ENCODE measurements around the gene GSTCD. TPM values are rescaled to one million over a fixed set of nuclear protein-coding genes. Genes with fewer than 3 reads are reported as not detected.
"Not testable (repeated sequence)": the region's sequence is repeated elsewhere in the genome, so short reads cannot be mapped to it uniquely, and the experiment has no call there.

Gene GSTCD
- total RNA-seq, 1 donor from 2014 or later, result 13.9 TPM

- Mint-ChIP-seq H3K9me3 (ENCODE audit: unreplicated experiment) (no peaks in the 10 kb centered on the region), H3K4me3 (ENCODE audit: unreplicated experiment) (no peak overlapping the region), H3K36me3 (ENCODE audit: unreplicated experiment) (peaks cover 19% of the 10 kb centered on the region), H3K4me1 (ENCODE audit: low read depth, unreplicated experiment) (no peaks in the 10 kb centered on the region), H3K27me3 (ENCODE audit: unreplicated experiment) (no peaks in the 10 kb centered on the region), H3K27ac (ENCODE audit: unreplicated experiment) (no peak overlapping the region)
- no peak for DNase-seq
- TF ChIP-seq, protein P1, sequence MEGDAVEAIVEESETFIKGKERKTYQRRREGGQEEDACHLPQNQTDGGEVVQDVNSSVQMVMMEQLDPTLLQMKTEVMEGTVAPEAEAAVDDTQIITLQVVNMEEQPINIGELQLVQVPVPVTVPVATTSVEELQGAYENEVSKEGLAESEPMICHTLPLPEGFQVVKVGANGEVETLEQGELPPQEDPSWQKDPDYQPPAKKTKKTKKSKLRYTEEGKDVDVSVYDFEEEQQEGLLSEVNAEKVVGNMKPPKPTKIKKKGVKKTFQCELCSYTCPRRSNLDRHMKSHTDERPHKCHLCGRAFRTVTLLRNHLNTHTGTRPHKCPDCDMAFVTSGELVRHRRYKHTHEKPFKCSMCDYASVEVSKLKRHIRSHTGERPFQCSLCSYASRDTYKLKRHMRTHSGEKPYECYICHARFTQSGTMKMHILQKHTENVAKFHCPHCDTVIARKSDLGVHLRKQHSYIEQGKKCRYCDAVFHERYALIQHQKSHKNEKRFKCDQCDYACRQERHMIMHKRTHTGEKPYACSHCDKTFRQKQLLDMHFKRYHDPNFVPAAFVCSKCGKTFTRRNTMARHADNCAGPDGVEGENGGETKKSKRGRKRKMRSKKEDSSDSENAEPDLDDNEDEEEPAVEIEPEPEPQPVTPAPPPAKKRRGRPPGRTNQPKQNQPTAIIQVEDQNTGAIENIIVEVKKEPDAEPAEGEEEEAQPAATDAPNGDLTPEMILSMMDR (IDR thresholded peaks at IDR 0.05; ENCODE audit: partially characterized antibody, unreplicated experiment), result no peak
These were observed 142.6 kb downstream of the GSTCD start for GRCh38 chr4:105851196-105851595.

DNA sequence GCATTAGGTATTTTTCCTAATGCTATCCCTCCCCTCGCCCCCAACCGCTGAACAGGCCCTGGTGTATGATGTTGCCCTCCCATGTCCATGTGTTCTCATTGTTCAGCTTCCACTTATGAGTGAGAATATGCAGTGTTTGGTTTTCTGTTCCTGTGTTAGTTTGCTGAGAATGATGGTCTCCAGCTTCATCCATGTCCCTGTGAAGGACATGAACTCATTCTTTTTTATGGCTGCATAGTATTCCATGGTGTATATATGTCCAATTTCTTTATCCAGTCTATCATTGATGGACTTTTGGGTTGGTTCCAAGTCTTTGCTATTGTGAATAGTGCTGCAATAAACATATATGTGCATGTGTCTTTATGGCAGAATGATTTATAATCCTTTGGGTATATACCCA lies 143.6 kb downstream of the GSTCD start:
- not testable (repeated sequence) for H3K27me3 Mint-ChIP-seq (ENCODE audit: unreplicated experiment); DNase-seq; H3K9me3 Mint-ChIP-seq (ENCODE audit: unreplicated experiment); H3K4me1 Mint-ChIP-seq (ENCODE audit: low read depth, unreplicated experiment); H3K4me3 Mint-ChIP-seq (ENCODE audit: unreplicated experiment); H3K27ac Mint-ChIP-seq (ENCODE audit: unreplicated experiment)
- H3K36me3 Mint-ChIP-seq (ENCODE audit: unreplicated experiment), result peaks cover 19% of the 10 kb centered on the region

- peaks cover 26% of the 10 kb centered on the region for H3K36me3 Mint-ChIP-seq (ENCODE audit: unreplicated experiment)
- no peaks in the 10 kb centered on the region for H3K27me3 Mint-ChIP-seq (ENCODE audit: unreplicated experiment)
These were observed 150.0 kb downstream of the GSTCD start for GRCh38 chr4:105858466-105859040.

DNA sequence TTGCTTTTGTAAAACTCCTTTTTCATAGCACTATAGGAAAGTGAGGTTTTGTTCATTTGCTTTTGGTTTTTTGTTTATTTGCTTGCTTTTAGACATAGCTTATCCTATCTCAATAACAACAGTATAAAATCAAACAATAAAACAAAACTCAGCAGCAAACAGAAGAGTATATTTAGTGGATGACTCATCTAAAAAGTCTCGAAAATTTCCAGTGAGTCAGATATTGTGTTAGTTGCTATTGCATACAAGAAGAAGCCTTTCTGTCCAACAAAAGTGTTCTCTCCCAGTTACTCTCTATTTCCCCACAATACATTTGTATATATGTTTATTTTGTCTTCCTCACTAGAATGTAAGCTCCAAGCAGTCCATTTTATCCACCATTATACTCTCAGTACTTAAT lies 150.6 kb downstream of the GSTCD start:
- Mint-ChIP-seq H3K27ac (ENCODE audit: unreplicated experiment) (no peak overlapping the region), H3K4me1 (ENCODE audit: low read depth, unreplicated experiment) (no peaks in the 10 kb centered on the region), H3K36me3 (ENCODE audit: unreplicated experiment) (peaks cover 20% of the 10 kb centered on the region), H3K27me3 (ENCODE audit: unreplicated experiment) (no peaks in the 10 kb centered on the region), H3K4me3 (ENCODE audit: unreplicated experiment) (no peak overlapping the region), H3K9me3 (ENCODE audit: unreplicated experiment) (peaks cover 12% of the 10 kb centered on the region)
- no peak for DNase-seq
- TF ChIP-seq, protein P1 (IDR thresholded peaks at IDR 0.05; ENCODE audit: partially characterized antibody, unreplicated experiment), result no peak

More at GRCh38 chr4:105858466-105859040, 150.0 kb downstream of the GSTCD start:
- Mint-ChIP-seq H3K9me3 (ENCODE audit: unreplicated experiment) (peaks cover 12% of the 10 kb centered on the region), H3K27ac (ENCODE audit: unreplicated experiment) (no peak overlapping the region), H3K4me3 (ENCODE audit: unreplicated experiment) (no peak overlapping the region), H3K4me1 (ENCODE audit: low read depth, unreplicated experiment) (no peaks in the 10 kb centered on the region)
- DNase-seq, result no peak
- TF ChIP-seq, protein P1 (IDR thresholded peaks at IDR 0.05; ENCODE audit: partially characterized antibody, unreplicated experiment), result no peak

DNA sequence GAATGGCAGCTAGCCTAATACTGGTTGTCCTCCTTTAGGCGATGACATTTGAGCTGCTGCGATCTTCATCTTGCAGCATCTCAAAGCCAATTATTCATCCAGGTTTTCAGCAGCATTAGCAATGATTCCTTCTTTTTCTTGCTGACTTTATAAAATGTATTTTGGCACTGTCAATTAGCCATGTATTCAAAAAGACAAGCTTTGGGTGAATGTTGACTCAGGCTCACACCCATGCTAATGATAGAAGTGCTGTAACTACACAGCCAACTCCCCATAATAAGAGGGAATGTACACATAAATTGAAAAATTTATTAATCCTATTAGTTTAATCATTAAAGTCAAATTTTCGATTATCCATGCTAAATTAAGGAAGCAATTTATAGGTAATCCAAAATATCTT lies 162.4 kb downstream of the GSTCD start:
- Mint-ChIP-seq H3K9me3 (ENCODE audit: unreplicated experiment) (no peaks in the 10 kb centered on the region), H3K27me3 (ENCODE audit: unreplicated experiment) (no peaks in the 10 kb centered on the region), H3K4me1 (ENCODE audit: low read depth, unreplicated experiment) (no peaks in the 10 kb centered on the region), H3K36me3 (ENCODE audit: unreplicated experiment) (no peaks in the 10 kb centered on the region), H3K4me3 (ENCODE audit: unreplicated experiment) (no peak overlapping the region), H3K27ac (ENCODE audit: unreplicated experiment) (no peak overlapping the region)
- no peak for DNase-seq
- TF ChIP-seq, protein P1 (IDR thresholded peaks at IDR 0.05; ENCODE audit: partially characterized antibody, unreplicated experiment), result no peak
